PFSK-1 (cell line): Measurements from ENCODE around the gene OR4C46.

Experiments used
- FOXP2 ChIP-seq: optimal IDR thresholded peaks from 2 replicates; pipeline ENCODE3; 2011; ENCODE audit warnings: borderline replicate concordance, control low read depth, inconsistent platforms; ENCODE audit not compliant: insufficient read depth; ENCODE audit errors: extremely low read length, extremely low read depth
- POLR2AphosphoS5 ChIP-seq: IDR thresholded peaks from 2 replicates; pipeline ENCODE4 v1.6.1; 2012; ENCODE audit warnings: low read depth, mild to moderate bottlenecking, control low read depth, low read length, moderate library complexity
- TAF1 ChIP-seq: IDR thresholded peaks from 2 replicates; pipeline ENCODE4 v1.6.1; 2012; ENCODE audit warnings: low read length, control low read depth, borderline replicate concordance; ENCODE audit not compliant: insufficient read depth
- TF ChIP-seq, protein P1 (sequence below), 2 experiments: IDR thresholded peaks; 2 replicates each; pipeline versions ENCODE4 v1.6.1 to v1.8.0; 2011 to 2012; ENCODE audit warnings: low read depth in 2 of 2, low read length in 2 of 2, control low read depth in 1 of 2, inconsistent platforms in 1 of 2, mild to moderate bottlenecking in 1 of 2, moderate library complexity in 1 of 2; ENCODE audit not compliant: insufficient read depth in 1 of 2

DNA sequence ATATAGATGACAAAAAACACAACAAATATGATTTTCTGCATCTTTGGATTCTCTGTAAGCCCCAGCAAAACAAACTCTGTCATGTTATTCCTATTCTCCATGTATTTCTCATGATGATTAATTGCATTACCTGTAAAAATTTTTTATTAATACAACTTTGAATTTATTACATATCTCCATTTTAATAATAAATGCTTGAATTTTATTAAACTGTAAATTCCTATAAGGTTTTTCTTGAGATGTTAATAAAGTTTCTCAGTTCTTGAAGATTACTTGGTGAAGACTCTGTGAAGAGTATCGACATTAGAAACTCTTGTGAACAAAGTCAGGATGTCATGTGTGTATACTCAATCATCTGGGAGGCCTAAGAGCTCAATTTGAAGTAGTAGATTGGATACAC is at the start of gene OR4C46:
- TF ChIP-seq, protein P1, sequence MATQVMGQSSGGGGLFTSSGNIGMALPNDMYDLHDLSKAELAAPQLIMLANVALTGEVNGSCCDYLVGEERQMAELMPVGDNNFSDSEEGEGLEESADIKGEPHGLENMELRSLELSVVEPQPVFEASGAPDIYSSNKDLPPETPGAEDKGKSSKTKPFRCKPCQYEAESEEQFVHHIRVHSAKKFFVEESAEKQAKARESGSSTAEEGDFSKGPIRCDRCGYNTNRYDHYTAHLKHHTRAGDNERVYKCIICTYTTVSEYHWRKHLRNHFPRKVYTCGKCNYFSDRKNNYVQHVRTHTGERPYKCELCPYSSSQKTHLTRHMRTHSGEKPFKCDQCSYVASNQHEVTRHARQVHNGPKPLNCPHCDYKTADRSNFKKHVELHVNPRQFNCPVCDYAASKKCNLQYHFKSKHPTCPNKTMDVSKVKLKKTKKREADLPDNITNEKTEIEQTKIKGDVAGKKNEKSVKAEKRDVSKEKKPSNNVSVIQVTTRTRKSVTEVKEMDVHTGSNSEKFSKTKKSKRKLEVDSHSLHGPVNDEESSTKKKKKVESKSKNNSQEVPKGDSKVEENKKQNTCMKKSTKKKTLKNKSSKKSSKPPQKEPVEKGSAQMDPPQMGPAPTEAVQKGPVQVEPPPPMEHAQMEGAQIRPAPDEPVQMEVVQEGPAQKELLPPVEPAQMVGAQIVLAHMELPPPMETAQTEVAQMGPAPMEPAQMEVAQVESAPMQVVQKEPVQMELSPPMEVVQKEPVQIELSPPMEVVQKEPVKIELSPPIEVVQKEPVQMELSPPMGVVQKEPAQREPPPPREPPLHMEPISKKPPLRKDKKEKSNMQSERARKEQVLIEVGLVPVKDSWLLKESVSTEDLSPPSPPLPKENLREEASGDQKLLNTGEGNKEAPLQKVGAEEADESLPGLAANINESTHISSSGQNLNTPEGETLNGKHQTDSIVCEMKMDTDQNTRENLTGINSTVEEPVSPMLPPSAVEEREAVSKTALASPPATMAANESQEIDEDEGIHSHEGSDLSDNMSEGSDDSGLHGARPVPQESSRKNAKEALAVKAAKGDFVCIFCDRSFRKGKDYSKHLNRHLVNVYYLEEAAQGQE (IDR thresholded peaks at IDR 0.05; ENCODE audit: insufficient read depth in 1 of 2, low read depth in 2 of 2, low read length in 2 of 2): no peak
- no peak for TF ChIP-seq POLR2AphosphoS5
- no peak for TF ChIP-seq TAF1
- TF ChIP-seq FOXP2: no peak
